IMR-90 (cell line): Measurements from ENCODE around the gene ATP10A. TPM values are rescaled to one million over a fixed set of nuclear protein-coding genes. Genes with fewer than 3 reads are reported as not detected.

ENCODE experiments used
- ATAC-seq: fragments of 200-7000 bp; cut with Tn5 transposase; 2 replicates; pipeline ENCODE4 v1.9.1; 2020; ENCODE audit warnings: low read depth, mild to moderate bottlenecking, moderate library complexity
- BruUV-seq: library from RNA; stranded (reverse); fragments of 400-500 nt; replicated peaks from 2 replicates; lab custom pipeline; 2021; lab: Mats Ljungman, UMichigan
- CTCF ChIA-PET: fragments of 300-600 bp; formaldehyde crosslinking; extraction: SDS; loops from one replicate; lab custom pipeline; 2021; ENCODE audit warnings: antibody characterized with exemption; lab: Yijun Ruan, JAX
- POLR2A ChIA-PET: fragments of 300-600 bp; sonication (Branson Sonifier 250); formaldehyde crosslinking; loops from one replicate; lab custom pipeline; 2022; ENCODE audit warnings: antibody characterized with exemption; ENCODE audit not compliant: unreplicated experiment; lab: Charles Lee
- DNase-seq: peaks from one replicate; pipeline ENCODE4 v3.0.0; 2013
- H2AFZ ChIP-seq: replicated peaks from 2 replicates; pipeline ENCODE3; 2013; ENCODE audit warnings: low read length, mild to moderate bottlenecking; ENCODE audit not compliant: poor library complexity
- H2AK5ac ChIP-seq: 2 replicates; pipeline ENCODE4 v1.6.1; 2013; ENCODE audit warnings: low read depth, low read length, inconsistent platforms
- H2AK9ac ChIP-seq: replicated peaks from 2 replicates; pipeline ENCODE3; 2013; ENCODE audit warnings: mild to moderate bottlenecking, low read depth, low read length, moderate library complexity; ENCODE audit not compliant: poor library complexity
- H2BK120ac ChIP-seq: 2 replicates; pipeline ENCODE4 v1.6.1; 2013; ENCODE audit warnings: low read depth, low read length, inconsistent platforms
- H2BK15ac ChIP-seq: 3 replicates; pipeline ENCODE4 v1.6.1; 2013; ENCODE audit warnings: low read depth, low read length, inconsistent platforms
- H2BK20ac ChIP-seq: 2 replicates; pipeline ENCODE4 v1.6.1; 2013; ENCODE audit warnings: low read depth, mild to moderate bottlenecking, inconsistent platforms, low read length, moderate library complexity
- H2BK5ac ChIP-seq: 2 replicates; pipeline ENCODE4 v1.6.1; 2013; ENCODE audit warnings: mild to moderate bottlenecking, low read depth, low read length, inconsistent platforms; ENCODE audit not compliant: poor library complexity, severe bottlenecking
- H3K14ac ChIP-seq: replicated peaks from 2 replicates; pipeline ENCODE4 v1.6.1; 2013; ENCODE audit warnings: low read depth, low read length, inconsistent platforms
- H3K18ac ChIP-seq: 2 replicates; pipeline ENCODE4 v1.6.1; 2013; ENCODE audit warnings: low read depth, low read length, control low read depth
- H3K23ac ChIP-seq: 2 replicates; pipeline ENCODE4 v1.6.1; 2013; ENCODE audit warnings: low read depth, low read length, inconsistent platforms
- H3K27ac ChIP-seq: 2 replicates; pipeline ENCODE4 v1.5.1; 2013; ENCODE audit warnings: mild to moderate bottlenecking, control low read depth, low read length; ENCODE audit not compliant: insufficient read depth
- H3K27me3 ChIP-seq: 2 replicates; pipeline ENCODE4 v1.6.1; 2013; ENCODE audit warnings: low read length; ENCODE audit not compliant: control insufficient read depth, insufficient read depth
- H3K36me3 ChIP-seq: 2 replicates; pipeline ENCODE4 v1.6.1; 2013; ENCODE audit warnings: low read length, mixed read lengths; ENCODE audit not compliant: control insufficient read depth, insufficient read depth
- H3K4ac ChIP-seq: 2 replicates; pipeline ENCODE4 v1.6.1; 2013; ENCODE audit warnings: low read depth, low read length, inconsistent platforms
- H3K4me1 ChIP-seq: 2 replicates; pipeline ENCODE4 v1.6.1; 2013; ENCODE audit warnings: low read length, mixed read lengths; ENCODE audit not compliant: control insufficient read depth, insufficient read depth
- H3K4me2 ChIP-seq: 2 replicates; pipeline ENCODE4 v1.6.1; 2013; ENCODE audit warnings: low read depth, mild to moderate bottlenecking, control low read depth, low read length, moderate library complexity
- H3K4me3 ChIP-seq: 2 replicates; pipeline ENCODE4 v1.5.1; 2013; ENCODE audit warnings: low read depth, mild to moderate bottlenecking, control low read depth, low read length, moderate library complexity; ENCODE audit not compliant: insufficient read depth
- H3K56ac ChIP-seq: 2 replicates; pipeline ENCODE4 v1.6.1; 2013; ENCODE audit warnings: low read length, inconsistent platforms; ENCODE audit not compliant: insufficient read depth; ENCODE audit errors: extremely low read depth
- H3K79me1 ChIP-seq, 2 experiments: 2 replicates each; pipeline ENCODE4 v1.6.1; 2013; ENCODE audit warnings: low read length in 2 of 2, inconsistent platforms in 1 of 2, low read depth in 1 of 2
- H3K9ac ChIP-seq: 2 replicates; pipeline ENCODE4 v1.6.1; 2013; ENCODE audit warnings: low read depth, low read length, control low read depth
- H3K9me1 ChIP-seq: 2 replicates; pipeline ENCODE4 v1.6.1; 2013; ENCODE audit warnings: low read length, inconsistent platforms; ENCODE audit not compliant: insufficient read depth
- H3K9me3 ChIP-seq: 2 replicates; pipeline ENCODE4 v1.6.1; 2013; ENCODE audit warnings: low read length; ENCODE audit not compliant: control insufficient read depth, insufficient read depth
- H4K20me1 ChIP-seq: 2 replicates; pipeline ENCODE4 v1.6.1; 2013; ENCODE audit warnings: low read length, inconsistent platforms; ENCODE audit not compliant: insufficient read depth
- H4K5ac ChIP-seq: 2 replicates; pipeline ENCODE4 v1.6.1; 2013; ENCODE audit warnings: mild to moderate bottlenecking, low read depth, low read length, control low read depth
- H4K8ac ChIP-seq, 2 experiments: 2 replicates each; pipeline ENCODE4 v1.6.1; 2013; ENCODE audit warnings: low read depth in 2 of 2, low read length in 2 of 2, control low read depth in 1 of 2, inconsistent platforms in 1 of 2
- H4K91ac ChIP-seq: 2 replicates; pipeline ENCODE4 v1.6.1; 2013; ENCODE audit warnings: low read depth, low read length, inconsistent platforms; ENCODE audit not compliant: insufficient read depth
- BHLHE40 ChIP-seq: fragments of 150-350 bp; IDR thresholded peaks from 2 replicates; pipeline ENCODE4 v1.6.1; 2016; ENCODE audit warnings: mild to moderate bottlenecking, low read depth, low read length
- CTCF ChIP-seq: conservative IDR thresholded peaks from 2 replicates; pipeline ENCODE4 v1.5.1; 2012; ENCODE audit warnings: mild to moderate bottlenecking, low read depth, low read length, improper control_type of control experiment
- ELK1 ChIP-seq: fragments of 150-350 bp; IDR thresholded peaks from 2 replicates; pipeline ENCODE4 v1.6.1; 2016; ENCODE audit warnings: low read depth, mild to moderate bottlenecking, low read length, moderate library complexity, borderline replicate concordance
- MXI1 ChIP-seq: IDR thresholded peaks from 2 replicates; pipeline ENCODE4 v1.6.1; 2012; ENCODE audit warnings: low read depth, mild to moderate bottlenecking, low read length, moderate library complexity, borderline replicate concordance
- POLR2A ChIP-seq: IDR thresholded peaks from 2 replicates; pipeline ENCODE4 v1.6.1; 2012; ENCODE audit warnings: mild to moderate bottlenecking, low read depth, low read length
- RCOR1 ChIP-seq: IDR thresholded peaks from 2 replicates; pipeline ENCODE4 v1.6.1; 2012; ENCODE audit warnings: mild to moderate bottlenecking, low read length, improper control_type of control experiment; ENCODE audit not compliant: insufficient replicate concordance
- RFX5 ChIP-seq: IDR thresholded peaks from 2 replicates; pipeline ENCODE4 v1.8.0; 2012; ENCODE audit warnings: low read depth, mild to moderate bottlenecking, low read length, moderate library complexity
- WGBS, 2 experiments: methylation state at CpG; one replicate each; pipeline versions ENCODE4 v1.1.5 to v1.1.7; 2013; ENCODE audit warnings: missing lambda C conversion rate in 2 of 2; ENCODE audit not compliant: insufficient read length in 1 of 2; ENCODE audit errors: extremely low coverage in 2 of 2; 5-methylcytosine and 5-hydroxymethylcytosine counted together
- dilution Hi-C: fragments of 300-500 bp; cut with HindIII; formaldehyde crosslinking; loops from one replicate; pipeline ENCODE4 v1.14.3; 2018; ENCODE audit warnings: low sequenced_read_pairs; ENCODE audit not compliant: unreplicated experiment
- in situ Hi-C: fragments of 300-500 bp; cut with MboI; formaldehyde crosslinking; loops from 3 replicates; pipeline ENCODE4 v1.14.3; 2019; ENCODE audit warnings: low sequenced_read_pairs, inconsistent platforms, mixed read lengths
- intact Hi-C: fragments of 100-400 bp; cut with micrococcal nuclease; formaldehyde crosslinking; loops from 2 replicates; pipeline ENCODE4 v1.10.0; 2022
- polyA plus RNA-seq, 3 experiments: library from polyadenylated mRNA; depleted of rRNA; stranded (reverse); fragments of >200 nt; gene quantifications; 2 replicates each; pipeline ENCODE4 v1.2.3, GENCODE V29; 2012; ENCODE audit warnings: low replicate concordance in 1 of 3
- total RNA-seq: library from RNA; depleted of rRNA; stranded (reverse); fragments of >200 nt; gene quantifications from 2 replicates; pipeline ENCODE4 v1.2.3, GENCODE V29; 2012

Gene ATP10A
- total and polyA plus RNA-seq, 2 of the 4 experiments (the other 2 are of a cell fraction): 13.8 to 16.0 TPM

- TF ChIP-seq RCOR1 (no peak), POLR2A (no peak)
These were observed 143.8 kb downstream of the ATP10A start (continued) for GRCh38 chr15:25719101-25719985.

GRCh38 chr15:25718597-25718996 lies 144.5 kb downstream of the ATP10A start:
- no peak overlapping the region for H3K56ac ChIP-seq
- H4K8ac ChIP-seq: no peak overlapping the region
- H3K27ac ChIP-seq: no peak overlapping the region
- H2AK9ac ChIP-seq: no peak overlapping the region
- H3K79me1 ChIP-seq: no peaks in the 10 kb centered on the region; a peak in 1 of 4 replicates
- no peak overlapping the region for H2AFZ ChIP-seq
- H3K4me3 ChIP-seq: no peak overlapping the region
- CTCF ChIA-PET: no interaction called here
- no peaks in the 10 kb centered on the region for H3K9me3 ChIP-seq
- H3K4ac ChIP-seq: no peak overlapping the region
- H3K9me1 ChIP-seq: peaks cover 7% of the 10 kb centered on the region; the same call in 1 of the 2 replicates
- H3K4me1 ChIP-seq: peaks cover 5% of the 10 kb centered on the region
- H2BK5ac ChIP-seq: no peak overlapping the region
- no peak overlapping the region for H2BK120ac ChIP-seq
- no peak overlapping the region for H3K4me2 ChIP-seq
- no peak overlapping the region for H3K23ac ChIP-seq
- dilution Hi-C loops (no loop called here), intact Hi-C loops (no loop called here), in situ Hi-C loops (loop anchor here (25.0 kb wide), 1 partner anchor 544 kb away; no protein-coding TSS in a partner anchor)
- no peak overlapping the region for H3K18ac ChIP-seq
- POLR2A ChIA-PET: no interaction called here
- TF ChIP-seq RCOR1: no peak
- no peak for TF ChIP-seq RFX5
- TF ChIP-seq MXI1: no peak
- TF ChIP-seq POLR2A: no peak
- no peak for TF ChIP-seq ELK1
- TF ChIP-seq BHLHE40: no peak
- no peak for TF ChIP-seq CTCF
- no peak overlapping the region for H3K9ac ChIP-seq
- WGBS, 2 experiments: 92% methylated on average over 7 of the region's 8 CpGs; no CpG with 5 or more reads in 1 of the 2 experiments
- no peak overlapping the region for H2AK5ac ChIP-seq
- no peak overlapping the region for H2BK15ac ChIP-seq
- no peak overlapping the region for H3K14ac ChIP-seq
- peaks cover 5% of the 10 kb centered on the region; the same call in 1 of the 2 replicates for H3K36me3 ChIP-seq
- H4K91ac ChIP-seq: no peak overlapping the region
- ATAC-seq: no peak
- DNase-seq: no peak
- no peaks in the 10 kb centered on the region for H4K20me1 ChIP-seq
- no TSS peak for BruUV-seq
- no peaks in the 10 kb centered on the region for H3K27me3 ChIP-seq
- no peak overlapping the region for H2BK20ac ChIP-seq
- H4K5ac ChIP-seq: no peak overlapping the region
